HL-60 (cell line): ENCODE data around the gene UBASH3A.

ENCODE experiments used
- DNase-seq, 2 experiments: peaks; one replicate each; pipeline ENCODE4 v3.0.0-alpha.2; 2010 to 2020; ENCODE audit warnings: low read depth in 1 of 2, low spot score in 1 of 2
- H3K27ac ChIP-seq: fragments of 250-450 bp; sonication (Bioruptor Pico); replicated peaks from 2 replicates; pipeline ENCODE4 v1.5.1; 2020; ENCODE audit warnings: mild to moderate bottlenecking, moderate library complexity
- H3K27me3 ChIP-seq: fragments of 250-450 bp; sonication (Bioruptor Pico); 2 replicates; pipeline ENCODE4 v1.5.1; 2021; ENCODE audit warnings: mild to moderate bottlenecking, moderate library complexity; ENCODE audit not compliant: insufficient read depth, poor library complexity, severe bottlenecking
- H3K4me3 ChIP-seq: replicated peaks from 2 replicates; pipeline ENCODE4 v1.5.1; 2011; ENCODE audit warnings: mild to moderate bottlenecking, control low read depth, low read length; ENCODE audit not compliant: insufficient read depth
- CTCF ChIP-seq: IDR thresholded peaks from one replicate; pipeline ENCODE4 v1.5.1; 2011; ENCODE audit warnings: low read length, control low read depth, inconsistent platforms; ENCODE audit not compliant: insufficient read depth
- GABPA ChIP-seq: IDR thresholded peaks from 2 replicates; pipeline ENCODE4 v1.6.1; 2012; ENCODE audit warnings: low read depth
- POLR2AphosphoS5 ChIP-seq: IDR thresholded peaks from 2 replicates; pipeline ENCODE4 v1.6.1; 2012; ENCODE audit warnings: low read depth
- SPI1 ChIP-seq: IDR thresholded peaks from 2 replicates; pipeline ENCODE4 v1.6.1; 2012; ENCODE audit warnings: low read depth, mild to moderate bottlenecking, borderline replicate concordance
- TF ChIP-seq, protein P1 (sequence below): IDR thresholded peaks from 2 replicates; pipeline ENCODE4 v1.6.1; 2012; ENCODE audit warnings: low read depth; ENCODE audit not compliant: insufficient replicate concordance

UBASH3A gene

GRCh38 chr21:42384156-42384945, 19.4 kb upstream of the UBASH3A start:
- H3K4me3 ChIP-seq: no peak overlapping the region
- no peak for DNase-seq
- H3K27ac ChIP-seq: no peak overlapping the region
- TF ChIP-seq SPI1 (no peak), CTCF (no peak), POLR2AphosphoS5 (no peak)
- TF ChIP-seq, protein P1, sequence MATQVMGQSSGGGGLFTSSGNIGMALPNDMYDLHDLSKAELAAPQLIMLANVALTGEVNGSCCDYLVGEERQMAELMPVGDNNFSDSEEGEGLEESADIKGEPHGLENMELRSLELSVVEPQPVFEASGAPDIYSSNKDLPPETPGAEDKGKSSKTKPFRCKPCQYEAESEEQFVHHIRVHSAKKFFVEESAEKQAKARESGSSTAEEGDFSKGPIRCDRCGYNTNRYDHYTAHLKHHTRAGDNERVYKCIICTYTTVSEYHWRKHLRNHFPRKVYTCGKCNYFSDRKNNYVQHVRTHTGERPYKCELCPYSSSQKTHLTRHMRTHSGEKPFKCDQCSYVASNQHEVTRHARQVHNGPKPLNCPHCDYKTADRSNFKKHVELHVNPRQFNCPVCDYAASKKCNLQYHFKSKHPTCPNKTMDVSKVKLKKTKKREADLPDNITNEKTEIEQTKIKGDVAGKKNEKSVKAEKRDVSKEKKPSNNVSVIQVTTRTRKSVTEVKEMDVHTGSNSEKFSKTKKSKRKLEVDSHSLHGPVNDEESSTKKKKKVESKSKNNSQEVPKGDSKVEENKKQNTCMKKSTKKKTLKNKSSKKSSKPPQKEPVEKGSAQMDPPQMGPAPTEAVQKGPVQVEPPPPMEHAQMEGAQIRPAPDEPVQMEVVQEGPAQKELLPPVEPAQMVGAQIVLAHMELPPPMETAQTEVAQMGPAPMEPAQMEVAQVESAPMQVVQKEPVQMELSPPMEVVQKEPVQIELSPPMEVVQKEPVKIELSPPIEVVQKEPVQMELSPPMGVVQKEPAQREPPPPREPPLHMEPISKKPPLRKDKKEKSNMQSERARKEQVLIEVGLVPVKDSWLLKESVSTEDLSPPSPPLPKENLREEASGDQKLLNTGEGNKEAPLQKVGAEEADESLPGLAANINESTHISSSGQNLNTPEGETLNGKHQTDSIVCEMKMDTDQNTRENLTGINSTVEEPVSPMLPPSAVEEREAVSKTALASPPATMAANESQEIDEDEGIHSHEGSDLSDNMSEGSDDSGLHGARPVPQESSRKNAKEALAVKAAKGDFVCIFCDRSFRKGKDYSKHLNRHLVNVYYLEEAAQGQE: no peak
- H3K27me3 ChIP-seq: no peaks in the 10 kb centered on the region

GRCh38 chr21:42384989-42385388, 18.7 kb upstream of the UBASH3A start:
- no peak overlapping the region for H3K4me3 ChIP-seq
- TF ChIP-seq SPI1 (no peak), GABPA (no peak), CTCF (no peak), POLR2AphosphoS5 (no peak)
- TF ChIP-seq, protein P1: no peak
- H3K27ac ChIP-seq: no peak overlapping the region
- H3K27me3 ChIP-seq: peaks cover 3% of the 10 kb centered on the region
- peak in 1 of 2 experiments; percentile 43 for DNase-seq

DNA sequence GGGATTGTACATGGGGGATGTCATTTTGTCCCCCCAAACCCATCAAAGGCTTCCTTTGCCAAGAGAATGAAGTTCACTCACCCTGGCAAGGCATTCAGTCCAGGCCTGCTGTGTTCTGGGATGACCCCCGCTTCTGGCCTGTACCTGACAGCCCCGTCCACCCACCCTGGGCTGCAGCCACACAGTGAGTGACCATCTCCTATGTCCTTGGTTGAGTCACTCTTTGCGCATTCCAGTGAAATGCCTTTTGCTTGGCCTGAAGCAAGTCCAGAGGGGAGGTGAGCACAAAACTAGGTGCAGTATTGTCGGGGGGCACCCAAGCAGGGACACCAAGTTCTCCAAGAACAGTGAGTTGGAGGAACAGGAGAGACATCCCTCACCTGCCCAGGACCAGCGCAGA, 18.1 kb upstream of the UBASH3A start:
- Histone ChIP-seq H3K4me3 (no peak overlapping the region), H3K27ac (no peak overlapping the region), H3K27me3 (peaks cover 3% of the 10 kb centered on the region)
- TF ChIP-seq, protein P1: no peak
- TF ChIP-seq GABPA (no peak), POLR2AphosphoS5 (no peak), CTCF (no peak), SPI1 (no peak)
- no peak for DNase-seq
